GM23248 (cell line): ENCODE measurements around the gene TMEM156. TPM values are rescaled to one million over a fixed set of nuclear protein-coding genes. Genes with fewer than 3 reads are reported as not detected.

ENCODE experiments used
- DNase-seq: peaks from one replicate; pipeline ENCODE4 v3.0.0-alpha.2; 2015
- H2AFZ ChIP-seq: fragments of 200-600 bp; sonication (generic); 2 replicates; pipeline ENCODE4 v1.6.1; 2016; ENCODE audit warnings: antibody characterized with exemption
- H3F3A ChIP-seq: fragments of 200-600 bp; sonication (generic); 2 replicates; pipeline ENCODE4 v1.6.1; 2016; ENCODE audit warnings: mild to moderate bottlenecking, antibody characterized with exemption, mixed run types; ENCODE audit not compliant: insufficient read depth
- H3K27ac ChIP-seq: fragments of 200-600 bp; sonication (generic); 2 replicates; pipeline ENCODE4 v1.5.1; 2016; ENCODE audit warnings: mild to moderate bottlenecking
- H3K27me3 ChIP-seq: fragments of 200-600 bp; sonication (generic); replicated peaks from 2 replicates; pipeline ENCODE4 v1.6.1; 2016; ENCODE audit warnings: mild to moderate bottlenecking; ENCODE audit not compliant: insufficient read depth
- H3K36me3 ChIP-seq: fragments of 200-600 bp; sonication (generic); 2 replicates; pipeline ENCODE4 v1.6.1; 2016; ENCODE audit warnings: low read depth, mild to moderate bottlenecking
- H3K4me1 ChIP-seq: fragments of 200-600 bp; sonication (generic); 2 replicates; pipeline ENCODE4 v1.6.1; 2016; ENCODE audit warnings: mild to moderate bottlenecking; ENCODE audit not compliant: insufficient read depth
- H3K4me2 ChIP-seq: fragments of 200-600 bp; sonication (generic); one replicate; pipeline ENCODE4 v1.6.1; 2016; ENCODE audit warnings: mild to moderate bottlenecking; ENCODE audit not compliant: unreplicated experiment
- H3K4me3 ChIP-seq: fragments of 200-600 bp; sonication (generic); 2 replicates; pipeline ENCODE4 v1.5.1; 2016; ENCODE audit warnings: mild to moderate bottlenecking
- H3K79me2 ChIP-seq: fragments of 200-600 bp; sonication (generic); 2 replicates; pipeline ENCODE4 v1.6.1; 2016; ENCODE audit warnings: mild to moderate bottlenecking; ENCODE audit not compliant: insufficient read depth
- H3K9ac ChIP-seq: fragments of 200-600 bp; sonication (generic); 2 replicates; pipeline ENCODE4 v1.6.1; 2016; ENCODE audit warnings: mild to moderate bottlenecking
- H3K9me2 ChIP-seq: fragments of 200-600 bp; sonication (generic); 2 replicates; pipeline ENCODE4 v1.6.1; 2016; ENCODE audit warnings: mixed run types, mild to moderate bottlenecking, moderate library complexity; ENCODE audit not compliant: insufficient read depth
- H3K9me3 ChIP-seq: fragments of 200-600 bp; sonication (generic); one replicate; pipeline ENCODE4 v1.6.1; 2017; ENCODE audit warnings: low read depth
- H4K20me1 ChIP-seq: fragments of 200-600 bp; sonication (generic); 2 replicates; pipeline ENCODE4 v1.6.0; 2016; ENCODE audit not compliant: insufficient read depth
- EZH2 ChIP-seq: fragments of 200-600 bp; sonication (generic); IDR thresholded peaks from 2 replicates; pipeline ENCODE4 v1.6.1; 2018; ENCODE audit warnings: antibody characterized with exemption, mild to moderate bottlenecking; ENCODE audit not compliant: insufficient read depth, poor library complexity, severe bottlenecking
- EZH2phosphoT487 ChIP-seq: fragments of 200-600 bp; sonication (generic); IDR thresholded peaks from 2 replicates; pipeline ENCODE4 v1.6.1; 2018; ENCODE audit warnings: antibody characterized with exemption, moderate library complexity, mild to moderate bottlenecking, low read depth; ENCODE audit not compliant: insufficient read depth
- WGBS, 2 experiments: methylation state at CpG; one replicate each; pipeline ENCODE4 v1.1.6; 2015 to 2017; ENCODE audit warnings: low lambda C conversion rate in 2 of 2, low coverage in 1 of 2; ENCODE audit errors: missing lambda C conversion rate in 2 of 2; 5-methylcytosine and 5-hydroxymethylcytosine counted together
- in situ Hi-C: fragments of 300-500 bp; cut with MboI; formaldehyde crosslinking; loops from 2 replicates; pipeline ENCODE4 v1.15.0; 2020
- polyA plus RNA-seq: library from polyadenylated mRNA; unstranded; fragments of >200 nt; fragmentation: Nextera tagmentation; extraction: Ambion mirVana; gene quantifications from 2 replicates; pipeline ENCODE4 v1.2.1, GENCODE V29; 2016
- total RNA-seq: library from RNA; depleted of rRNA; stranded (reverse); fragments of >200 nt; shearing (Covaris generic); gene quantifications from 2 replicates; pipeline ENCODE4 v1.2.3, GENCODE V29; 2014

TMEM156 gene
- total and polyA plus RNA-seq, 2 experiments from 2014 or later = 0.30 TPM; not detected in 1

DNA sequence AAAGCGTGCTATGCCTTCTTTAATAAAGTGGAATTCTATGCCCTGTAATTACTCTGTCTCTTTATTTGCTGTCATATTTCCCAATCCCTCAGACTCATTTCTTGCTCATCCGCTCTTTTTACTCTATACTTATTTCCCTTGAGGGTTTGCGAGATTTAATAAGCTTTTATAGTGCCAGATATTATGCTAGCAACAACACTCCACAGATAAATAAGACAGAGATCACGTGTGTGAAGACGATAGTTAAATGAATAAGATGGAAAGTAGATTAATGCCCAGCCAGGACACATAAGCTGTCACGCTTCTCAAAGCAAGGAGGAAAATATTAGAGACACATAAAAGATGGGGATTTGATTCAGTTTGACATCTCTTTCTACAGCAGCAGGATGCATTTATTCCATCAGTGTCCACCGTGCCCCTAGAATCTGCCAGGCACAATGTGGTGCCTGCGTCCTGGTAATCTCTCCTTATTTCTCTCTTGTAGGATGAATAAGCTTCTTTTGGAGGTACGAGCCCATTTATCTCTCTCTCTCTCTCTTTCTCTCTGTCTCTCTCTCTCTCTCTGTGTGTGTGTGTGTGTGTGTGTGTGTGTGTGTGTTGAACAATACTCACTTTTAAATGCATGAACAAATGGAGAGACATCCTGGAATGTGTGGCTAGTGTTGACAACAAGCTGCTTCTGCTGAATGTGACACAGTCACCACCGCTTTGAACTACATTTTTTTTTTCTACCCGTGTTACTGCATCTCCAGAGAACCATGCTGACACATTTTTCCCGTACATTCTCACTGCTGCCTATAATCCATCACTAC lies 48.2 kb downstream of the TMEM156 start:
- H3K36me3 ChIP-seq = no peaks in the 10 kb centered on the region
- 56 to 57% methylated on average over 12 of the region's 12 CpGs for WGBS, 2 experiments
- H2AFZ ChIP-seq = peak overlapping the region; percentile 31; the same call in 1 of the 2 replicates
- no peak overlapping the region for H3K4me3 ChIP-seq
- in situ Hi-C loops = no loop called here
- peaks cover 50% of the 10 kb centered on the region for H3K4me1 ChIP-seq
- H3K79me2 ChIP-seq = no peaks in the 10 kb centered on the region
- DNase-seq = peak; percentile 70
- no peaks in the 10 kb centered on the region for H3K9me3 ChIP-seq
- peaks cover 42% of the 10 kb centered on the region for H3F3A ChIP-seq
- H3K27me3 ChIP-seq = no peaks in the 10 kb centered on the region
- H3K27ac ChIP-seq = peak overlapping the region; percentile 17
- no peak for TF ChIP-seq EZH2
- peak; percentile 72; the same call in 1 of the 2 replicates for TF ChIP-seq EZH2phosphoT487
- H3K4me2 ChIP-seq = no peak overlapping the region
- no peak overlapping the region; the same call in 1 of the 2 replicates for H3K9ac ChIP-seq
- no peaks in the 10 kb centered on the region for H3K9me2 ChIP-seq
- H4K20me1 ChIP-seq = no peaks in the 10 kb centered on the region

- Histone ChIP-seq H3K79me2 (no peaks in the 10 kb centered on the region), H3K4me2 (no peak overlapping the region), H3K27ac (no peak overlapping the region), H3K9me3 (no peaks in the 10 kb centered on the region), H3K36me3 (no peaks in the 10 kb centered on the region), H3K4me3 (no peak overlapping the region), H2AFZ (no peak overlapping the region), H3K9ac (no peak overlapping the region), H3K27me3 (no peaks in the 10 kb centered on the region), H3K4me1 (peaks cover 50% of the 10 kb centered on the region), H3K9me2 (no peaks in the 10 kb centered on the region), H3F3A (peaks cover 42% of the 10 kb centered on the region), H4K20me1 (no peaks in the 10 kb centered on the region)
- 76 to 83% methylated on average over 6 of the region's 6 CpGs for WGBS, 2 experiments
- no peak for TF ChIP-seq EZH2phosphoT487
- no peak for TF ChIP-seq EZH2
- no peak for DNase-seq
- in situ Hi-C loops = no loop called here
These were observed 48.9 kb downstream of the TMEM156 start for GRCh38 chr4:38983291-38983690.

DNA sequence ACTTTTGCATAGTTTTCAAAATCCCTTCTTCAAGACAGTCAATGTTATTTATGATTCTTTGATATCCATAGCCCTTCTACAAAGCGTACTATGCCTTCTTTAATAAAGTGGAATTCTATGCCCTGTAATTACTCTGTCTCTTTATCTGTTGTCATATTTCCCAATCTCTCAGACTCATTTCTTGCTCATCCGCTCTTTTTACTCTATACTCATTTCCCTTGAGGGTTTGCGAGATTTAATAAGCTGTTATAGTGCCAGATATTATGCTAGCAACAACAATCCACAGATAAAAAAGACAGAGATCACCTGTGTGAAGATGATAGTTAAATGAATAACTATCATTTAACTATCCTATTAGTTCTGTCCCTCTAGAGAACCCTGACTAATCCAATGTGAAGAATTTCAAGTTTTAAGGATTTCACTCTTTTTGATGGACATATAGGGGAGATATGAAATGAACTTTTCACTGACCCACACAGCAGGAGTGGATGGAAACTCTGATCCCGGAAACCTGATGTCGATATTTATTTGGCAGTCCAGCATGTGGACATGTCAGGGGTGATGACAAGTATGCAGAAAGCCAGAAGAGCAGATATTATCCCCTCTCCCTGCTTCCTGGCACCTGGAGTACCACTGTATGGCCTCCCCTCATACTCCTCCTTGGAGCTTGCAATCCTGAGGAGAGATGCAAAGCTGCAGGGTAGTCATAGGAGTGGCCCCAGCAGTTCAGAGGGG lies 49.7 kb downstream of the TMEM156 start:
- Histone ChIP-seq H3K4me2 (peak overlapping the region; percentile 16), H3K9me2 (no peaks in the 10 kb centered on the region), H4K20me1 (no peaks in the 10 kb centered on the region), H2AFZ (no peak overlapping the region), H3K36me3 (no peaks in the 10 kb centered on the region), H3K4me3 (no peak overlapping the region), H3F3A (peaks cover 42% of the 10 kb centered on the region), H3K27ac (no peak overlapping the region), H3K4me1 (peaks cover 50% of the 10 kb centered on the region), H3K27me3 (no peaks in the 10 kb centered on the region), H3K79me2 (no peaks in the 10 kb centered on the region), H3K9me3 (no peaks in the 10 kb centered on the region), H3K9ac (no peak overlapping the region)
- WGBS, 2 experiments = 48 to 62% methylated on average over 5 of the region's 5 CpGs
- peak; percentile 85 for DNase-seq
- in situ Hi-C loops = no loop called here
- TF ChIP-seq EZH2phosphoT487 = no peak
- TF ChIP-seq EZH2 = no peak

- no peaks in the 10 kb centered on the region for H3K9me3 ChIP-seq
- peaks cover 42% of the 10 kb centered on the region for H3F3A ChIP-seq
- no peaks in the 10 kb centered on the region for H3K36me3 ChIP-seq
- no peaks in the 10 kb centered on the region for H3K27me3 ChIP-seq
- H3K9me2 ChIP-seq = no peaks in the 10 kb centered on the region
- peaks cover 50% of the 10 kb centered on the region for H3K4me1 ChIP-seq
- DNase-seq = peak; percentile 84
- TF ChIP-seq EZH2 (no peak), EZH2phosphoT487 (no peak)
- WGBS, 2 experiments = 44 to 47% methylated on average over 7 of the region's 7 CpGs
- H2AFZ ChIP-seq = peak overlapping the region; percentile 62; the same call in 1 of the 2 replicates
- peak overlapping the region; percentile 49 for H3K27ac ChIP-seq
- in situ Hi-C loops = no loop called here
- H3K4me2 ChIP-seq = peak overlapping the region; percentile 52
- no peaks in the 10 kb centered on the region for H3K79me2 ChIP-seq
- 0 out of 2 replicates have a peak overlapping the region, but pooled peaks have one; percentile 12 for H3K4me3 ChIP-seq
- no peaks in the 10 kb centered on the region for H4K20me1 ChIP-seq
- no peak overlapping the region for H3K9ac ChIP-seq
These were observed 51.1 kb downstream of the TMEM156 start for GRCh38 chr4:38980903-38981676.
